Measurements from ENCODE around the gene ATG16L1. TPM values are rescaled to one million over a fixed set of nuclear protein-coding genes. Genes with fewer than 3 reads are reported as not detected.

ATG16L1 gene
- 10 to 100 TPM; 27.0 to 30.5 TPM for total RNA-seq

GRCh38 chr2:233251306-233252116 lies at the start of gene ATG16L1:
ATG16L1 (plus strand) TSS chr2:233251673; CDS start chr2:233251828, 155 bp downstream.
- ChIA-PET POLR2A (interaction anchor here (0.7 to 4.3 kb wide), 8 partner anchors 17 to 634 kb away, joined by 3 to 23 read pairs (median 3); partner anchors contain the start of gene INPP5D), CTCF (interaction anchor here (0.9 to 3.2 kb wide), 16 partner anchors 10 to 638 kb away, joined by 3 to 31 read pairs (median 4); partner anchors contain the start of gene INPP5D)
- Mint-ChIP-seq H3K36me3 (peaks cover 13% of the 10 kb centered on the region), H3K27me3 (no peaks in the 10 kb centered on the region), H3K4me1 (ENCODE audit: low read depth) (peaks cover 68% of the 10 kb centered on the region), H3K27ac (peak within 1 kb of the TSS; percentile 96), H3K4me3 (peak within 1 kb of the TSS; percentile 91), H3K9me3 (no peaks in the 10 kb centered on the region)
- intact Hi-C loops (cut with micrococcal nuclease), result loop anchor here (1.0 to 5.0 kb wide), 9 partner anchors 17 to 645 kb away; partner anchors contain the start of gene GIGYF2
- DNase-seq, result peak; percentile 98

- Mint-ChIP-seq H3K4me3 (no peak overlapping the region), H3K4me1 (ENCODE audit: low read depth) (peaks cover under 1% of the 10 kb centered on the region), H3K9me3 (no peaks in the 10 kb centered on the region), H3K27ac (peak overlapping the region; percentile 33), H3K27me3 (no peaks in the 10 kb centered on the region), H3K36me3 (peaks cover 51% of the 10 kb centered on the region)
- CTCF ChIA-PET, result interaction anchor here (1.1 kb wide), 1 partner anchor 17 kb away, joined by 3 read pairs; no protein-coding TSS in a partner anchor
- DNase-seq, result no peak
- intact Hi-C loops (cut with micrococcal nuclease), result no loop called here
- POLR2A ChIA-PET, result no interaction called here
Measured at GRCh38 chr2:233202531-233202944, 48.9 kb upstream of the ATG16L1 start.

- H3K4me3 Mint-ChIP-seq, result no peak overlapping the region
- ChIA-PET CTCF (no interaction called here), POLR2A (no interaction called here)
- peaks cover 47% of the 10 kb centered on the region for H3K36me3 Mint-ChIP-seq
- H3K27ac Mint-ChIP-seq, result no peak overlapping the region
- intact Hi-C loops (cut with micrococcal nuclease), result no loop called here
- H3K27me3 Mint-ChIP-seq, result no peaks in the 10 kb centered on the region
- no peaks in the 10 kb centered on the region for H3K9me3 Mint-ChIP-seq
- no peak for DNase-seq
- H3K4me1 Mint-ChIP-seq (ENCODE audit: low read depth), result peaks cover 3% of the 10 kb centered on the region
Measured at GRCh38 chr2:233203060-233203459, 48.4 kb upstream of the ATG16L1 start.

GRCh38 chr2:233204286-233204936 lies 47.1 kb upstream of the ATG16L1 start:
- H3K9me3 Mint-ChIP-seq, result no peaks in the 10 kb centered on the region
- CTCF ChIA-PET, result no interaction called here
- POLR2A ChIA-PET, result no interaction called here

GRCh38 chr2:233208382-233209116 lies 42.9 kb upstream of the ATG16L1 start:
- intact Hi-C loops (cut with micrococcal nuclease), result no loop called here

More at GRCh38 chr2:233204286-233204936, 47.1 kb upstream of the ATG16L1 start:
- H3K4me1 Mint-ChIP-seq (ENCODE audit: low read depth), result peaks cover 7% of the 10 kb centered on the region
- intact Hi-C loops (cut with micrococcal nuclease), result no loop called here
- peaks cover 43% of the 10 kb centered on the region for H3K36me3 Mint-ChIP-seq
- no peak overlapping the region for H3K27ac Mint-ChIP-seq
- no peak for DNase-seq
- H3K27me3 Mint-ChIP-seq, result no peaks in the 10 kb centered on the region
- H3K4me3 Mint-ChIP-seq, result no peak overlapping the region

GRCh38 chr2:233209117-233209532 lies 42.3 kb upstream of the ATG16L1 start:
- H3K4me1 Mint-ChIP-seq (ENCODE audit: low read depth), result peaks cover 12% of the 10 kb centered on the region
- intact Hi-C loops (cut with micrococcal nuclease), result no loop called here
- DNase-seq, result no peak
- H3K4me3 Mint-ChIP-seq, result no peak overlapping the region
- POLR2A ChIA-PET, result no interaction called here
- H3K27ac Mint-ChIP-seq, result peak overlapping the region; percentile 10
- H3K9me3 Mint-ChIP-seq, result no peaks in the 10 kb centered on the region
- H3K36me3 Mint-ChIP-seq, result peaks cover 4% of the 10 kb centered on the region
- H3K27me3 Mint-ChIP-seq, result no peaks in the 10 kb centered on the region
- CTCF ChIA-PET, result interaction anchor here (0.9 to 1.1 kb wide), 2 partner anchors 22 to 41 kb away, joined by 3 read pairs; no protein-coding TSS in a partner anchor

More at GRCh38 chr2:233208382-233209116, 42.9 kb upstream of the ATG16L1 start:
- POLR2A ChIA-PET, result no interaction called here
- CTCF ChIA-PET, result interaction anchor here (1.1 kb wide), 1 partner anchor 42 kb away, joined by 3 read pairs; no protein-coding TSS in a partner anchor
- no peak overlapping the region for H3K27ac Mint-ChIP-seq
- H3K36me3 Mint-ChIP-seq, result peaks cover 10% of the 10 kb centered on the region
- peaks cover 12% of the 10 kb centered on the region for H3K4me1 Mint-ChIP-seq (ENCODE audit: low read depth)
- no peak for DNase-seq
- H3K4me3 Mint-ChIP-seq, result no peak overlapping the region
- no peaks in the 10 kb centered on the region for H3K9me3 Mint-ChIP-seq
- H3K27me3 Mint-ChIP-seq, result no peaks in the 10 kb centered on the region

GRCh38 chr2:233209533-233210171 lies 41.8 kb upstream of the ATG16L1 start:
- no peak for DNase-seq
- peaks cover 12% of the 10 kb centered on the region for H3K4me1 Mint-ChIP-seq (ENCODE audit: low read depth)
- ChIA-PET CTCF (interaction anchor here (0.9 to 1.1 kb wide), 2 partner anchors 21 to 41 kb away, joined by 3 read pairs; no protein-coding TSS in a partner anchor), POLR2A (no interaction called here)
- H3K36me3 Mint-ChIP-seq, result peaks cover 2% of the 10 kb centered on the region
- intact Hi-C loops (cut with micrococcal nuclease), result no loop called here
- H3K4me3 Mint-ChIP-seq, result no peak overlapping the region
- H3K9me3 Mint-ChIP-seq, result no peaks in the 10 kb centered on the region
- no peaks in the 10 kb centered on the region for H3K27me3 Mint-ChIP-seq
- no peak overlapping the region for H3K27ac Mint-ChIP-seq

GRCh38 chr2:233210281-233210680 lies 41.2 kb upstream of the ATG16L1 start:
- intact Hi-C loops (cut with micrococcal nuclease), result no loop called here
- no peak overlapping the region for H3K4me3 Mint-ChIP-seq
- no peaks in the 10 kb centered on the region for H3K27me3 Mint-ChIP-seq

GRCh38 chr2:233210843-233211547 lies 40.5 kb upstream of the ATG16L1 start:
- no peaks in the 10 kb centered on the region for H3K27me3 Mint-ChIP-seq
- no peak overlapping the region for H3K27ac Mint-ChIP-seq
- ChIA-PET POLR2A (no interaction called here), CTCF (no interaction called here)
- H3K4me3 Mint-ChIP-seq, result no peak overlapping the region
- H3K36me3 Mint-ChIP-seq, result no peaks in the 10 kb centered on the region
- H3K9me3 Mint-ChIP-seq, result no peaks in the 10 kb centered on the region
- peaks cover 12% of the 10 kb centered on the region for H3K4me1 Mint-ChIP-seq (ENCODE audit: low read depth)
- DNase-seq, result no peak
- intact Hi-C loops (cut with micrococcal nuclease), result no loop called here

More at GRCh38 chr2:233210281-233210680, 41.2 kb upstream of the ATG16L1 start:
- no peak for DNase-seq
- ChIA-PET POLR2A (no interaction called here), CTCF (no interaction called here)
- H3K36me3 Mint-ChIP-seq, result no peaks in the 10 kb centered on the region
- H3K9me3 Mint-ChIP-seq, result no peaks in the 10 kb centered on the region
- H3K4me1 Mint-ChIP-seq (ENCODE audit: low read depth), result peaks cover 12% of the 10 kb centered on the region
- no peak overlapping the region for H3K27ac Mint-ChIP-seq

- no peak overlapping the region for H3K27ac Mint-ChIP-seq
Measured at GRCh38 chr2:233211548-233211895, 40.0 kb upstream of the ATG16L1 start.

GRCh38 chr2:233213011-233213410 lies 38.5 kb upstream of the ATG16L1 start:
- POLR2A ChIA-PET, result no interaction called here
- no peaks in the 10 kb centered on the region for H3K36me3 Mint-ChIP-seq
- no peaks in the 10 kb centered on the region for H3K27me3 Mint-ChIP-seq
- no peak overlapping the region for H3K27ac Mint-ChIP-seq
- intact Hi-C loops (cut with micrococcal nuclease), result no loop called here
- no peaks in the 10 kb centered on the region for H3K9me3 Mint-ChIP-seq
- CTCF ChIA-PET, result no interaction called here
- H3K4me1 Mint-ChIP-seq (ENCODE audit: low read depth), result peaks cover 8% of the 10 kb centered on the region
- DNase-seq, result no peak
- H3K4me3 Mint-ChIP-seq, result no peak overlapping the region

More at GRCh38 chr2:233211548-233211895, 40.0 kb upstream of the ATG16L1 start:
- Mint-ChIP-seq H3K9me3 (no peaks in the 10 kb centered on the region), H3K4me3 (no peak overlapping the region), H3K27me3 (no peaks in the 10 kb centered on the region), H3K36me3 (no peaks in the 10 kb centered on the region), H3K4me1 (ENCODE audit: low read depth) (peaks cover 12% of the 10 kb centered on the region)
- ChIA-PET POLR2A (no interaction called here), CTCF (no interaction called here)
- intact Hi-C loops (cut with micrococcal nuclease), result no loop called here
- DNase-seq, result no peak

Measured in activated CD4-positive, alpha-beta memory T cell treated with anti-CD3 and anti-CD28 coated beads for 36 hours (primary cell).